GM21786 (cell line): Measurements from ENCODE around the gene PDCD7.
"Not testable (repeated sequence)": the region's sequence is repeated elsewhere in the genome, so short reads cannot be mapped to it uniquely, and the experiment has no call there.

ENCODE experiments used
- ATAC-seq: cut with Tn5 transposase; IDR thresholded peaks from one replicate; pipeline ENCODE4 v1.9.1; 2021; ENCODE audit not compliant: unreplicated experiment

The PDCD7 gene

GRCh38 chr15:65130941-65131340 lies 2.7 kb downstream of the PDCD7 start:
- ATAC-seq = no peak

DNA sequence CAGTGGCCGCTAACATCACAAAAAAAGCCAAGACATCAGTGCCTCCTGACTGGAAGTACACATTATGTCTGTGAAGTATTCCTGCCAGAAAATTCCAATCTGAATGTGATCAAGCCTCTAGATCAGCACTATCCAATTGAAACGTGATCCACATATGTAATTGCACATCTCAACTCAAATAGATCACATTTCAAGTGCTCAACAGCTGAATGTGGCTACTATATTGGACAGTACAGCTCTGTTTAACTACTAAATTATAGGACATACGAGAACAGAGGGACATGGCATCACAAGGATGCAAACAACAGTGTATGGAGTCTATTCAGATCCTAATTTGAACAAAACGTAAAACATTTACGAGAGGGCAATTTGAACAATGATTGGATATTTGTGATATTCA lies 18.1 kb downstream of the PDCD7 start:
- ATAC-seq = no peak

- ATAC-seq = no peak
Measured at GRCh38 chr15:65115086-65115485, 18.5 kb downstream of the PDCD7 start, which contains the start of gene UBAP1L. Gene UBAP1L (minus strand): TSS chr15:65115200. CDS start chr15:65106215, 8,985 bp downstream.

DNA sequence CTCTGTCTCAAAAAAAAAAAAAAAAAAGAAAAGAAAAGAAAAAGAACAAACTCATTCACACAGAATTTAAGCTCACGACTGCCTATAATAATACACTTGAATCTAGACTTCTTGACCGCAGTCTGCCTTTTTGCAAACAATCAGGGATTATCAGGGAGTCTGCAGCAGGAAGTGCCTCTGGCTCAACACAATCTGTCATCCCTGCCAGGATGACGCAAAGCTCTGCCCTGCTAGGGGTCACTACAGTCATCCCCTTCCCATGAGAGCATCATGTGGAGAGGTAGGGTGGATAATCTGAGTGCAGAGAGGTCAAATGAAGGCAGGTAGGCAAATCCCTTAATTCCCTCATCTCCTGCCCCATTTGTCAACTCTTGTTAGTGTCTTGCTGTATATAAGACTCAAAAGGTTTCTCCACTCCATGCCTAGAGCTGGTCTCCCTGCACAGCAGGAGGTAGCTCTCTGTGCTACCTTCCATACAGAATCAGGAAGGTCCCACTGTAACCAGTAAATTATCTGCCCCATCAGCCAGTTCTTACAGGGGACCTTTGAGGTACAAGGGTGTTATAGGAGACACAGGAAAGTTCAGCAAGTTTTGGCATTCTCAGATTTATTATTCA lies 22.8 kb downstream of the PDCD7 start:
- no peak for ATAC-seq

GRCh38 chr15:65106011-65106590 lies 27.5 kb downstream of the PDCD7 start:
- ATAC-seq = no peak

- ATAC-seq = no peak
Measured at GRCh38 chr15:65105038-65105437, 28.6 kb downstream of the PDCD7 start.

DNA sequence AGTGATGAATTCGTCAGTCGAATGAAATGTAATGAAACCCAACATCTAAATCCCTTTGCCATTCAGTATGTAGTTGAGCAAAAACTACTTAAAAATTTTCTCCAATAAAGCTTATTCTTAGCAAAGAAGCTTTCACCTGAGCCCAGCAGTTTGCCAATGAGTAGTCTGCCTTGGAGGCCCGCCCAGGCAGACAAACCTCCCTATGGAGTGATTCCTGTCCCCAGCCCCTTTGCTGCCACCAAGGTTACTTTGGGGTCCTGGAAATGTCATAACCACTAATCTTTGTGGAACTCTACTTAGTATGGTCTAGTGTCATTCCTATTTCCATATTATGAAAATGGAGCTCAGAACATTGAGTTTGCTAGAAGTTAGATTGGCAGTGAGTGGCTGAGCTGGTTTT lies 30.7 kb downstream of the PDCD7 start:
- no peak for ATAC-seq

DNA sequence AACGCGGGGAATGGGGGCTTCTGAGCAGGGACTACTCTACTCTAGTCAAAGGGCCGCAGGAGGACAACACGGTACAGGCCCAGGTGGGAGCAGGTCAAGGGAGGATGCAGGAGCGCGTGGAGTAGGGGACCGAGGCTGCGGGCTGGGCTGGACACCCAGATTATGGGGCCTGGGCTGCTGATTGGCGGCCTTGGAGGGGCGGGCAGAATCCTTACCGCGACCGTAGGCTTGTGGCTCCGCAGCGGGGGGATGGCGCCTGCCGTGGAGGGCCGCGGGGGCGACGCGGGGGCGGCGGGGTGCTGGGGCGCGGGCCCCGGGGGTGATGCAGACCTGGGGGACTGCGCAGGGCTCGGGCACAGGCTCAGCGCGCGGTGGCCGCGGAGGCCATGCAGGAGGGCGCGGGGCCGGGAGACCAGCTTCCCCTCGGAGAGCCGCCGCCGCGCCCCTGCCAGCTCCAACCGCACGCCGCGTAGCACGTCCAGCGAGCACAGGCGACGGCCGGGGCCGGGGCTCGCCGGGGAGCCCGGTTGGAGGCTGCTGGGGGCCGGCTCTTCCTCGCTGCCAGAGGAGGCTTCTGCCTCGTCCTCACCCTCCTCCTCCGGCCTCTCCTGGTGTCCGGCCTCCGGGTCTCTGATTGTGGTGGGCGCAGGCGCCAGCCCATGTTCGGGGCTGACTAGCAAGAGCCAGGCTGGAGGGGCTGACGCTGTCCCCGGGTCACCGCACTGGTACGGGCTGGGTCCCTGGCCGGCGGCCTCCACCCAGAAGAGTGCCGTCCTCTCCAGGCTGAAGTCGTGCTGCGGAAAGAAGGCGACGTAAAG lies 31.5 kb downstream of the PDCD7 start:
- no peak for ATAC-seq

- no peak for ATAC-seq
Measured at GRCh38 chr15:65101411-65101890, 32.2 kb downstream of the PDCD7 start.

GRCh38 chr15:65100442-65100841 lies 33.2 kb downstream of the PDCD7 start:
- ATAC-seq = no peak

- ATAC-seq = not testable (repeated sequence)
Measured at GRCh38 chr15:65099801-65100200, 33.8 kb downstream of the PDCD7 start.

DNA sequence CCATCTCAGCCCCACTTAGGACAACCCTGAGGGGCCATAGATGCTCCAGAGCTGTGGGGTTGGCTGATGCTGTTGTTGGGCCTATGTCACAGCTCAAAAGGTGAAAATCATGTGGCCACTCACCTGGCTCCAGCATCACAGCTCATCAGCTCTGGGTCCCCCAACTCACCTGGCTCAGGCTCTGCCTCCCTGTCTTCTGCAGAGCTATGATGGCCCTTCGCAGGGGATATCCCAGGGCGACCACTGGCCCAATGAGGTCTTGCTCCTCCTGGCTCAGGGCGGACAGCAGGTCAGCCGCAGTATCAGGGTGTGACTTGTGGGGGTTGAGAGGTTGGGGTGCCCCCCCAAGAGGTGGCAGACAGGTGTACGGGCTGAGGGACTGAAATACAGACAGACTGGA lies 34.3 kb downstream of the PDCD7 start:
- no peak for ATAC-seq

DNA sequence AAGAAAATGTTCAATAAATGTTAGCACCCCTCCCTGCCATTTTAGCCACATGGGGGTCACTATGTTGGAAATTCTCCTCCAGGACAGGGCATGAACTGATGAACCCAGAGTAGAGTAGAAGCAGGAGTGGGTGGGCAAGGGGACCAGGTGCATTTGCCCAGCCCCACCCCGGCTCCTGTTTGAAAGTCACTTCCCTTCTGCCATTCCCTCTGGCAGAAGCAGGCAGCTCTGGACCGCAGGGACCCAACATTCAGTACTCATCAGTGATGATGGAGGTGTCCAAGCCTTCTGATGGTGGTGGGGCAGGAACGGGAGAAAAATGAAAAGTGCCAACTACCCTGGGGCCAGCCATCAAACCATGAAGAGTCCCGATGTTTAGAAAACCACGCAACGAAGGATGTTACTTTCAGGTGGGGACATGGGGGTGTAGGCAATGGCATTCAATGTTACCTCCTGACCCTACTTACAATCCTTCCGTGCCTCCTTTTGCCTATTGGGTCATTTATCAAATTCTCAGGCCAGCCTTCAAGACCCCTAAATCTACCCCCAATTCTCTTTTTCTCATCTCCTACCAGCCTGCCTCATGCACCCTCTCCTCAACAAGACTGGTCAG lies 35.9 kb downstream of the PDCD7 start:
- ATAC-seq = no peak

GRCh38 chr15:65096481-65097385 lies 36.9 kb downstream of the PDCD7 start:
- no peak for ATAC-seq

DNA sequence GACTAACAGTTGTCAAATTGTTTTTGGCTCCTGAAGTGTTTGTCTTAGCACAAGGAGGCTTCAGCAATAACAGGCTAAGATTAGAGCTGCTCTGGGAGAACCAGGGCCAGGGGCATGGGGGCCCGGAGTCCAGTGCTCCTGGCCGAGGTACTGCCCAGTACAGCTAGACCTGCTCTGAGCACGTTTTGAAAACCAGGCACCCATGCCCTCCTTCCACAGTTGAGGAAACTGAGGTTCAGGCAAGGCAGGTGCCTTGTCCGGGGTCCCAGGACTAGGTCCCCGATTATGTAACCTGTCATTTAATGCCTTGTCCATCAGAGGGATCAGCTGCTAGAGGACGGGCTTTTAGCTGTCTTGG lies 37.9 kb downstream of the PDCD7 start:
- ATAC-seq = no peak

GRCh38 chr15:65095011-65095746 lies 38.4 kb downstream of the PDCD7 start:
- ATAC-seq = no peak

- no peak for ATAC-seq
Measured at GRCh38 chr15:65094294-65094995, 39.2 kb downstream of the PDCD7 start.

DNA sequence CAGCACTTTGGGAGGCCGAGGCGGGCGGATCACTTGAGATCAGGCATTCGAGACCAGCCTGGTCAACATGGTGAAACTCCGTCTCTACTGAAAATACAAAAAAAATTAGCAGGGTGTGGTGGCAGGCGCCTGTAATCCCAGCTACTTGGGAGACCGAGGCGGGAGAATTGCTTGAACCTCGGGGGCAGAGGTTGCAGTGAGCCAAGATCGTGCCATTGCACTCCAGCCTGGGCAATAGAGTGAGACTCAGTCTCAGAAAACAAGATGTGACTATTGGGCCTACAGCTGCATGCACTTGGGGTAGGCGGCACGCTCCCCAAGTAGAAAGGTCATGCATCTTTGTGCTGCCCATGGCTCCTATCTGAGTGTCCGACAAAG lies 39.8 kb downstream of the PDCD7 start:
- not testable (repeated sequence) for ATAC-seq
